ENCODE measurements around the gene NOSIP. TPM values are rescaled to one million over a fixed set of nuclear protein-coding genes. Genes with fewer than 3 reads are reported as not detected.

The NOSIP gene
- total RNA-seq, 1 donor from 2014 or later, result 26.2 TPM

DNA sequence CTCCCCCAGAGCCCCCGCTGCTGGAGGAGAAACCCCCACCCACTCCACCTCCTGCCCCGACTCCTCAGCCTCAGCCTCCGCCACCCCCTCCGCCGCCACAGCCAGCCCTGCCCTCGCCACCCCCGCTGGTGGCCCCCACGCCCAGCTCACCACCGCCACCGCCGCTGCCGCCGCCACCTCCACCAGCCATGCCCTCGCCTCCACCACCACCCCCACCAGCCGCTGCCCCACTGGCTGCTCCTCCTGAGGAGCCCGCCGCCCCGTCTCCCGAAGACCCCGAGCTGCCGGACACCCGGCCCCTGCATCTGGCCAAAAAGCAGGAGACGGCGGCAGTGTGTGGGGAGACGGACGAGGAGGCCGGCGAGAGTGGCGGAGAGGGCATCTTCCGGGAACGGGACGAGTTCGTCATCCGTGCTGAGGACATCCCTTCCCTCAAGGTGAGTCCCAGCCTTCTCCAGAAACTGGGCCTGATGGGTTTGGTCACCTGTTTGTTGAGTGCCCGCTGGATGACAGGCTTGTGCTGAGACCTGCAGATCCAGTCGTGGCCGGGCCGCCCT lies 21.2 kb upstream of the NOSIP start:
- no peak for TF ChIP-seq CTCF (IDR thresholded peaks at IDR 0.05)
- TF ChIP-seq EZH2phosphoT487 (IDR thresholded peaks at IDR 0.05), result no peak
- TF ChIP-seq EZH2 (IDR thresholded peaks at IDR 0.05), result no peak
- Mint-ChIP-seq H3K27me3 (ENCODE audit: insufficient read depth, low read depth) (peaks cover 12% of the 10 kb centered on the region), H3K4me3 (no peak overlapping the region), H3K36me3 (peaks cover 28% of the 10 kb centered on the region), H3K9me3 (no peaks in the 10 kb centered on the region), H3K4me1 (no peaks in the 10 kb centered on the region), H3K27ac (no peak overlapping the region)
- H3K4me3 ChIP-seq, result no peak overlapping the region
- no peaks in the 10 kb centered on the region for H3K27me3 ChIP-seq
- H3K79me2 ChIP-seq (ENCODE audit: low read depth), result peaks cover 95% of the 10 kb centered on the region
- no peaks in the 10 kb centered on the region for H3K36me3 ChIP-seq
- no peak for DNase-seq (ENCODE audit: low spot score)
- no peaks in the 10 kb centered on the region for H3K9me3 ChIP-seq (ENCODE audit: low read depth)
- H4K20me1 ChIP-seq (ENCODE audit: low read depth), result peaks cover 89% of the 10 kb centered on the region
- H3K4me1 ChIP-seq, result no peaks in the 10 kb centered on the region
- no peak overlapping the region for H3K9ac ChIP-seq
- no peaks in the 10 kb centered on the region for H3F3A ChIP-seq (ENCODE audit: low read depth)
- no peak overlapping the region for H2AFZ ChIP-seq (replicated peaks)
- H3K27ac ChIP-seq, result no peak overlapping the region
- no peak overlapping the region for H3K4me2 ChIP-seq

- Histone ChIP-seq H3K9ac (no peak overlapping the region), H3K4me1 (no peaks in the 10 kb centered on the region), H3K27ac (no peak overlapping the region), H3K4me2 (no peak overlapping the region), H3K36me3 (no peaks in the 10 kb centered on the region), H3K79me2 (ENCODE audit: low read depth) (peaks cover 94% of the 10 kb centered on the region), H3F3A (ENCODE audit: low read depth) (no peaks in the 10 kb centered on the region), H3K27me3 (no peaks in the 10 kb centered on the region), H4K20me1 (ENCODE audit: low read depth) (peaks cover 89% of the 10 kb centered on the region), H3K9me3 (ENCODE audit: low read depth) (no peaks in the 10 kb centered on the region), H3K4me3 (no peak overlapping the region), H2AFZ (replicated peaks) (no peak overlapping the region)
- Mint-ChIP-seq H3K36me3 (peaks cover 28% of the 10 kb centered on the region), H3K27ac (peak overlapping the region; percentile 60), H3K4me1 (no peaks in the 10 kb centered on the region), H3K4me3 (peak overlapping the region; percentile 33), H3K27me3 (ENCODE audit: insufficient read depth, low read depth) (peaks cover 12% of the 10 kb centered on the region), H3K9me3 (no peaks in the 10 kb centered on the region)
- TF ChIP-seq CTCF (IDR thresholded peaks at IDR 0.05) (no peak), EZH2 (IDR thresholded peaks at IDR 0.05) (no peak), EZH2phosphoT487 (IDR thresholded peaks at IDR 0.05) (no peak)
- no peak for DNase-seq (ENCODE audit: low spot score)
These were observed 19.3 kb upstream of the NOSIP start for GRCh38 chr19:49599378-49600295.

GRCh38 chr19:49597703-49597974 lies 17.3 kb upstream of the NOSIP start:
- no peak for DNase-seq (ENCODE audit: low spot score)
- no peak overlapping the region for H3K27ac ChIP-seq
- peaks cover 86% of the 10 kb centered on the region for H4K20me1 ChIP-seq (ENCODE audit: low read depth)

More at GRCh38 chr19:49597703-49597974, 17.3 kb upstream of the NOSIP start:
- H3K27me3 ChIP-seq, result no peaks in the 10 kb centered on the region
- no peaks in the 10 kb centered on the region for H3K9me3 Mint-ChIP-seq
- peaks cover 27% of the 10 kb centered on the region for H3K36me3 Mint-ChIP-seq
- H3K27ac Mint-ChIP-seq, result no peak overlapping the region
- H3K36me3 ChIP-seq, result no peaks in the 10 kb centered on the region
- H3K4me1 Mint-ChIP-seq, result peaks cover 9% of the 10 kb centered on the region
- peaks cover 92% of the 10 kb centered on the region for H3K79me2 ChIP-seq (ENCODE audit: low read depth)
- no peak overlapping the region for H3K4me3 Mint-ChIP-seq
- H3K9ac ChIP-seq, result no peak overlapping the region
- peaks cover 13% of the 10 kb centered on the region for H3F3A ChIP-seq (ENCODE audit: low read depth)
- TF ChIP-seq EZH2phosphoT487 (IDR thresholded peaks at IDR 0.05) (no peak), EZH2 (IDR thresholded peaks at IDR 0.05) (no peak), CTCF (IDR thresholded peaks at IDR 0.05) (no peak)
- H3K4me2 ChIP-seq, result no peak overlapping the region
- H3K4me3 ChIP-seq, result no peak overlapping the region
- H2AFZ ChIP-seq (replicated peaks), result no peak overlapping the region
- peaks cover 12% of the 10 kb centered on the region for H3K27me3 Mint-ChIP-seq (ENCODE audit: insufficient read depth, low read depth)
- H3K9me3 ChIP-seq (ENCODE audit: low read depth), result no peaks in the 10 kb centered on the region
- peaks cover 6% of the 10 kb centered on the region for H3K4me1 ChIP-seq

Measured in neural progenitor cell (in vitro differentiated cells).